Calu3 (cell line): Measurements from ENCODE around the gene TRIM44. TPM values are rescaled to one million over a fixed set of nuclear protein-coding genes. Genes with fewer than 3 reads are reported as not detected.

Experiments
- BruUV-seq: library from RNA; stranded (reverse); fragments of 400-500 nt; replicated peaks from 2 replicates; lab custom pipeline; 2021; lab: Mats Ljungman, UMichigan
- CTCF ChIA-PET: fragments of 300-600 bp; sonication (Branson Sonifier 250); formaldehyde crosslinking; loops from one replicate; lab custom pipeline; 2022; ENCODE audit warnings: antibody characterized with exemption; lab: Charles Lee
- DNase-seq: peaks from one replicate; pipeline ENCODE4 v3.0.0; 2022
- H3K27ac Mint-ChIP-seq: one replicate; pipeline ENCODE4 v1.8.0; 2022; ENCODE audit warnings: mixed read lengths; ENCODE audit not compliant: unreplicated experiment
- H3K27me3 Mint-ChIP-seq: one replicate; pipeline ENCODE4 v1.8.0; 2022; ENCODE audit warnings: mixed read lengths; ENCODE audit not compliant: unreplicated experiment
- H3K36me3 Mint-ChIP-seq: one replicate; pipeline ENCODE4 v1.8.0; 2022; ENCODE audit warnings: mild to moderate bottlenecking, moderate library complexity, mixed read lengths; ENCODE audit not compliant: insufficient read depth, unreplicated experiment
- H3K4me1 Mint-ChIP-seq: one replicate; pipeline ENCODE4 v1.8.0; 2022; ENCODE audit warnings: mild to moderate bottlenecking, low read depth, mixed read lengths; ENCODE audit not compliant: unreplicated experiment
- H3K4me3 Mint-ChIP-seq: one replicate; pipeline ENCODE4 v1.8.0; 2022; ENCODE audit warnings: mild to moderate bottlenecking, low read depth, moderate library complexity, mixed read lengths; ENCODE audit not compliant: unreplicated experiment
- H3K9me3 Mint-ChIP-seq: one replicate; pipeline ENCODE4 v1.8.0; 2022; ENCODE audit warnings: low read depth, mixed read lengths; ENCODE audit not compliant: unreplicated experiment
- CTCF ChIP-seq: fragments of 200-600 bp; IDR thresholded peaks from one replicate; pipeline ENCODE4 v1.8.0; 2022; ENCODE audit warnings: antibody characterized with exemption; ENCODE audit not compliant: unreplicated experiment
- intact Hi-C: fragments of 100-400 bp; cut with micrococcal nuclease; formaldehyde crosslinking; loops from one replicate; pipeline ENCODE4 v1.10.0; 2022; ENCODE audit not compliant: unreplicated experiment
- total RNA-seq: library from RNA; stranded (reverse); gene quantifications from 2 replicates; pipeline ENCODE4 v1.2.3, GENCODE V29; 2022

Gene TRIM44
- total RNA-seq, 1 experiment from 2014 or later, result 71.3 TPM

- H3K4me3 Mint-ChIP-seq, result no peak overlapping the region
- DNase-seq, result no peak
- peaks cover 7% of the 10 kb centered on the region for H3K9me3 Mint-ChIP-seq
- no peaks in the 10 kb centered on the region for H3K36me3 Mint-ChIP-seq
- no TSS peak for BruUV-seq
- H3K27ac Mint-ChIP-seq, result no peak overlapping the region
- peaks cover 33% of the 10 kb centered on the region for H3K4me1 Mint-ChIP-seq
- intact Hi-C loops, result no loop called here
- H3K27me3 Mint-ChIP-seq, result no peaks in the 10 kb centered on the region
- TF ChIP-seq CTCF, result no peak
- CTCF ChIA-PET, result no interaction called here
Measured at GRCh38 chr11:35761899-35762298, 99.3 kb downstream of the TRIM44 start.

GRCh38 chr11:35763301-35763700, 100.7 kb downstream of the TRIM44 start:
- peaks cover 36% of the 10 kb centered on the region for H3K4me1 Mint-ChIP-seq
- no peak for TF ChIP-seq CTCF
- H3K27ac Mint-ChIP-seq, result no peak overlapping the region
- BruUV-seq, result no TSS peak
- H3K27me3 Mint-ChIP-seq, result no peaks in the 10 kb centered on the region
- no peak overlapping the region for H3K4me3 Mint-ChIP-seq
- no peaks in the 10 kb centered on the region for H3K36me3 Mint-ChIP-seq
- intact Hi-C loops, result no loop called here
- peaks cover 2% of the 10 kb centered on the region for H3K9me3 Mint-ChIP-seq
- no peak for DNase-seq
- CTCF ChIA-PET, result no interaction called here

- CTCF ChIA-PET, result no interaction called here
- H3K4me3 Mint-ChIP-seq, result no peak overlapping the region
- H3K4me1 Mint-ChIP-seq, result peaks cover 36% of the 10 kb centered on the region
- intact Hi-C loops, result no loop called here
- peaks cover 2% of the 10 kb centered on the region for H3K9me3 Mint-ChIP-seq
- no peak overlapping the region for H3K27ac Mint-ChIP-seq
- no peaks in the 10 kb centered on the region for H3K36me3 Mint-ChIP-seq
- no peaks in the 10 kb centered on the region for H3K27me3 Mint-ChIP-seq
- no TSS peak for BruUV-seq
- TF ChIP-seq CTCF, result no peak
- no peak for DNase-seq
Measured at GRCh38 chr11:35763765-35764164, 101.2 kb downstream of the TRIM44 start.

- H3K9me3 Mint-ChIP-seq, result no peaks in the 10 kb centered on the region
- no peak for DNase-seq
- H3K27me3 Mint-ChIP-seq, result no peaks in the 10 kb centered on the region
- no peak overlapping the region for H3K27ac Mint-ChIP-seq
- H3K36me3 Mint-ChIP-seq, result no peaks in the 10 kb centered on the region
- no peak for TF ChIP-seq CTCF
- no peak overlapping the region for H3K4me3 Mint-ChIP-seq
- intact Hi-C loops, result no loop called here
- H3K4me1 Mint-ChIP-seq, result peaks cover 36% of the 10 kb centered on the region
- CTCF ChIA-PET, result no interaction called here
- no TSS peak for BruUV-seq
Measured at GRCh38 chr11:35764417-35764816, 101.8 kb downstream of the TRIM44 start.
